GM20431 (cell line): ENCODE results near the gene MAGI3.

Source experiments
- in situ Hi-C: fragments of 300-500 bp; cut with MseI, MboI; formaldehyde crosslinking; loops from one replicate; pipeline ENCODE4 v1.15.0; 2020; ENCODE audit warnings: low sequenced_read_pairs; ENCODE audit not compliant: unreplicated experiment

Gene MAGI3

GRCh38 chr1:113630340-113631327 lies 240.3 kb downstream of the MAGI3 start:
- in situ Hi-C loops, result no loop called here

DNA sequence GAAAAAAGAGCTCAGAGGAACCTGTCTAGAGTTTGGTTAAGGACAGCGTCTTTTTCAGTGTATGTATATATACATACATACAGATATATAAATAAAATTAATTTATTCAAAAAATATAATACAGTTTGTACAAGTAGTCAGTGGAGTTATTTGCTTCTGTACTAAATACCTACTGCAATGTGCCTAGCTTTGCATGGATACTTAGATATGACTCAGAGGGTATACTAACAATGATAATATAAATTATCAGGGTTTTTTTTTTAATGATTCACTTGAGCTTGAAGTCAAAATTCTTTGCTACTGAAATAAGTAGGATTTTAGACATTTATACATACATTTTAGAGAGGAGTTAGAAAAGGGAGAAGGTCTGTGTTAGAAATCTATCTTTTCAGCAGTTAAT lies 251.1 kb downstream of the MAGI3 start:
- in situ Hi-C loops, result no loop called here

- in situ Hi-C loops, result no loop called here
These were observed 256.8 kb downstream of the MAGI3 start for GRCh38 chr1:113647164-113647563.

DNA sequence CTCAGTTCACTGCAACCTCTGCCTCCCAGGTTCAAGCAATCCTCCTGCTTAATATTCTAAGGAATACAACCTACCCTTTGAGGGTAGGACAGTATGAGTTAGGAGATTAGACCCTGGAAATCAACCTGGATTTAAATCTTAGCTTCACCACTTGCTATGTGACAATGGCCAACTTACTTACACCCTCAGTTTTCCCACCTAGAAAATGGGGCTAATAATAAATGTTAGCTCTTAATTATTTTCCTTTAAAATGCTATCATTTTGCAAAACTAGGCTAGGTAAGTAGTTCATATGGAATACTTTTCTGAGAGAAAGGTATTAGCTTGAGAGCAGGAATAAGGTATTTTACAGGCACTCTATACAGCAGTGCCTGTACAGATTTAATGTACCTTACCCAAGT lies 258.2 kb downstream of the MAGI3 start:
- in situ Hi-C loops, result no loop called here

- in situ Hi-C loops, result no loop called here
These were observed 262.5 kb downstream of the MAGI3 start for GRCh38 chr1:113652771-113653170.

DNA sequence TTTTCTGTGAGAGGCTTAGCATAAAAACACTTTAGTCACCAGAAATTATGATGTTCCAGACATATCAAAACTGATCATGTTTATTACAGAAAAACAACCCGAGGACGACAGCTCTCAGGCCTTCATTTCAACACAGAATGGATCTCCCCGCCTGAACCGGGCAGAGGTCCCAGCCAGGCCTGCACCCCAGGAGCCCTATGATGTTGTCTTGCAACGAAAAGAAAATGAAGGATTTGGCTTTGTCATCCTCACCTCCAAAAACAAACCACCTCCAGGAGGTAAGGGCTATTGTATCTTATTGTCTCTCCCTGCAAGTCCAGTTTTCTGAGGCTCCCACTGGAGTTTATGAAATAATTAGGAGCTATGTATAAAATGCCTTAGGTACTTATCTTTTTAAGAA lies 263.4 kb downstream of the MAGI3 start:
- in situ Hi-C loops, result no loop called here

DNA sequence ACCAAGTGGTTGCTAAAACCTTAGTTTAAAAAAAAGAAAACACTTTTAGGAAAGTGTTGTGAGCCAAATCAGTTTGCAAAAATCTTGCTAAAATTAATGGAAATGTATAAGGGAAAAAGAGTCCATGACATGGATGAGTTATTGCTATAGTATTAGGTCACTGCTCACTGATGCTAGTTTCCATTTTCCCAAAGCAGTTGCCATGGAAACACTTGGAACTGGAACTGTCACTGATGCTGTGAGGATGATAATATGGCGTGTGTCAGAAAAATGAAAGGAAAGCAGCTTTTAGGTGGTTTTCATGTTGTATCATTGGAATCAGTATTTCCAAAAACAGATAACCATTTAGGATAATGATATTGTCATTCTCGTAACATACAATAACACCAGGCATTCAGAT lies 264.6 kb downstream of the MAGI3 start:
- in situ Hi-C loops, result no loop called here

GRCh38 chr1:113657126-113657525 lies 266.8 kb downstream of the MAGI3 start:
- in situ Hi-C loops, result no loop called here

GRCh38 chr1:113657556-113658063 lies 267.3 kb downstream of the MAGI3 start:
- in situ Hi-C loops, result no loop called here

- in situ Hi-C loops, result no loop called here
These were observed 268.7 kb downstream of the MAGI3 start for GRCh38 chr1:113659035-113659434.

DNA sequence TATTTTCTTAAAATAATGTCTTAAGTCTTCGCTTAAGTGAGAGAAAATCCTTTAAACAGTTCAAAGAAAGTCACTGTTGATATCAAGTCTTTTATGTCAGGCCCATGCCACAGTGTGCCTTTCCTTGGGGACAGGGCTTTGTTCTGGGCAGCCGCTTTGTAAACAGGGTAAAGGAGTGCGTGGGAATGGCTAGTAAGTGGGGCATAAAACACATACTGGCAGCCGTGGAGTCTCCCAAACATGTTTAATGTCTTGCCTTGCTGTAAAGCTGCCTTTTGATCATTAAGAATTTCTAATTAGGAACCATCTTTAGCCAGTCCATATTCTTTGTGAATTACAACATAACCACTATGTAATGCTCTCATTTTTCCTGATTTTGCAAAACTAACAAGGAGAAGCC lies 269.2 kb downstream of the MAGI3 start:
- in situ Hi-C loops, result no loop called here

- in situ Hi-C loops, result no loop called here
These were observed 269.8 kb downstream of the MAGI3 start for GRCh38 chr1:113660088-113660487.

DNA sequence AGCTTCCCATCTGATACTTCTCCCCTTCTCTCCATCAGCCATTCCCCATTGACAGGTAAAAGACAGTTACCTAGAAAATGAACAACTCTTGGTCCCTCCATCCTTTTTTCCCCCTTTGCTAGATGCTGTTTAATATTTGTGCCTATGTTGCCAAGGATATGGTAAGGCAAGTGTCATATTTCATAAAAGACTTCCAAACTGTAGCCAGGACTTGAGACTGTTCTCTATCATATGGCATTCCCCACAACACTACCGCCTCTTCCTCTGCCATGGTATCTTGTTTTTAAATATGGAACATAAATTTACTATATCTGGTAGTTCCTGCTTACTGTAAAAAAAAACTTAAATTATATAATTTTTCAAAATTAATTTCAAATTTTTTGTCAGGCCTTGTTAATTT lies 271.8 kb downstream of the MAGI3 start:
- in situ Hi-C loops, result no loop called here

- in situ Hi-C loops, result no loop called here
These were observed 273.0 kb downstream of the MAGI3 start for GRCh38 chr1:113663165-113663951.

GRCh38 chr1:113665071-113665470 lies 274.8 kb downstream of the MAGI3 start:
- in situ Hi-C loops, result no loop called here

DNA sequence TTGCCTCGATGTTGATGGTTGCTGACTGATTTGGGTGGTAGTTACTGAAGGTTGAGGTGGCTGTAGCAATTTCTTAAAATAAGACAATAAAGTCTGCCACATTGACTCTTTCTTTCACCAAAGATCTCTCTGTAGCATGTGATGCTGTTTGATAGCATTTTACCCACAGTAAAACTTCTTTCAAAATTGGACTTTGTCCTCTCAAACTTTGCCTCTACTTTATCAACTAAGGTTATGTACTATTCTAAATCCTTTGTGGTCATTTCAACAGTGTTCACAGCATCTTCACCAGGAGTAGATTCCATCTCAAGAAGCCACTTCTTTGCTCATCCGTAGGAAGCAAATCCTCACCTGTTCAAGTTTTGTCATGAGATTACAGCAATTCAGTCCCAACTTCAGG lies 275.8 kb downstream of the MAGI3 start:
- in situ Hi-C loops, result no loop called here

GRCh38 chr1:113669988-113670387 lies 279.7 kb downstream of the MAGI3 start:
- in situ Hi-C loops, result no loop called here

DNA sequence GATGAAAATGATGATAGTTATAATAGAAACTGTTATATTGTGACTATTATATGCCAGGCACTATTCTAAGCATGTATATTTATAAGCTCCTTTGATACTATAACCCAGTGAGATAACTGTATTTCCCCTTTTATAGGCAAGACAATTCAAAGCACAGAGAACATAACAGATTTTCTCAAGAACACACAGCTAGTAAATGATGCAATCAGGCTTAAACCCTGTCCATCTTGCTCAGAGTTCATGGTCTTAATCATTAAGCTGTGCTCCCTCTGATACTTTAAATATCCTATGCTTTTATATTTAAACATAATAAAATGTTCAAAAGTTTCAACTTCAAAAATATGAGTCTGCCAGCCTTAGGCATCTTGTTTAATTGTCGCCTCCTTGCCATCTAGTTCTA lies 280.3 kb downstream of the MAGI3 start:
- in situ Hi-C loops, result no loop called here

DNA sequence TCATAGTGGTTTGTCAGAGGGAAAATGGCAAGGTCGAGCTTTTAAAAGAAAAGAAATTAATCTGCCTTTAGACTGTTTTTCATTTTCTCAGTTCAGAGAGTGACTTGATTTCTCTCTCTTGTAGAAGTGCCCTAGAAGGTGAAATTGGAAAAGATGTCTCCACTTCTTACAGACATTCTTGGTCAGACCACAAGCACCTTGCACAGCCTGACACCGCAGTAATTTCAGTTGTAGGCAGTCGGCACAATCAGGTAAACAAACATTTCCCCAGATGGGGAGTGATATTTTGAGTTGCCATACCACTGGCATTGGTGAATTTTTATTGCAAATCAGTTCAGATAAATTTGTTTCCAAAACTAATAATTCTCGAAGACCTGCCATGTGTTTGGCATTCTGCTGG lies 282.2 kb downstream of the MAGI3 start:
- in situ Hi-C loops, result no loop called here

DNA sequence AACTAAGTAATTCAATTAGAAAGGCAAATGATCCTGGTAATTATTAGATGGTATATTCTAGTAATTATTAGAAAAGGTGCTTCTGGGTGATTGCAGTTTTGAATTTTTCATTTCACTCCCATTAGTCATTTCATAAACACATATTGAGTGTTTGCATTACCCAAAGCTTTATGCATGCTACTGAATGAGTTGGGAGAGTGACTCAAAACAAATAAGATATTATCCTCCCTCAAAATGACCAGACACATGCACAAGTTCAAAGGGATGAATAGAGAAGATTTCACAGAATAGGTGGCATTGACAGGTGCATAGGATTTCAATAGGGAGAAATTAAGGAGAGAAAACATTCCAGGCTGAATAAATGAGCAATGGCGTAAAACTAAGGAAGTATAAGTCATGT lies 284.3 kb downstream of the MAGI3 start:
- in situ Hi-C loops, result no loop called here

GRCh38 chr1:113675302-113675701 lies 285.0 kb downstream of the MAGI3 start:
- in situ Hi-C loops, result no loop called here
